Esophagus muscularis mucosa (tissue), 4 donors: ENCODE data around the gene DECR2. TPM values are rescaled to one million over a fixed set of nuclear protein-coding genes. Genes with fewer than 3 reads are reported as not detected.

Experiments used
- DNase-seq: peaks from one replicate; pipeline ENCODE4 v3.0.0-alpha.2; 2017; ENCODE audit errors: extremely low spot score
- H3K27ac ChIP-seq, 4 donors: fragments of 200-600 bp; sonication (generic); replicated peaks in 1 of 4; 1 replicate in 3 of 4; 2 replicates in 1 of 4; pipeline ENCODE4 v1.5.1; 2016 to 2019; ENCODE audit warnings: mild to moderate bottlenecking in 1 of 4
- H3K27me3 ChIP-seq, 4 donors: fragments of 200-600 bp; sonication (generic); one replicate each; pipeline versions ENCODE4 v1.5.1 to v1.6.0; 2016 to 2019
- H3K36me3 ChIP-seq, 4 donors: fragments of 200-600 bp; sonication (generic); one replicate each; pipeline ENCODE4 v1.5.1; 2016 to 2019
- H3K4me1 ChIP-seq, 4 donors: fragments of 200-600 bp; sonication (generic); one replicate each; pipeline ENCODE4 v1.5.1; 2016 to 2019
- H3K4me3 ChIP-seq, 4 donors: fragments of 200-600 bp; sonication (generic); 1 replicate in 2 of 4; 2 replicates in 2 of 4; pipeline ENCODE4 v1.5.1; 2016 to 2019; ENCODE audit warnings: mild to moderate bottlenecking in 4 of 4, moderate library complexity in 1 of 4
- H3K9me3 ChIP-seq, 4 donors: fragments of 200-600 bp; sonication (generic); 1 replicate in 3 of 4; 2 replicates in 1 of 4; pipeline ENCODE4 v1.5.1; 2016 to 2019
- EP300 ChIP-seq: sonication (generic); formaldehyde crosslinking; IDR thresholded peaks from one replicate; pipeline ENCODE4 v1.6.1; 2017; ENCODE audit warnings: antibody characterized with exemption
- POLR2A ChIP-seq: fragments of 450-650 bp; IDR thresholded peaks from one replicate; pipeline ENCODE4 v1.6.1; 2017; ENCODE audit warnings: antibody characterized with exemption, moderate library complexity, mild to moderate bottlenecking, low read depth
- POLR2AphosphoS5 ChIP-seq, 2 donors: sonication (generic); formaldehyde crosslinking; IDR thresholded peaks; one replicate each; pipeline ENCODE4 v1.6.1; 2017; ENCODE audit warnings: antibody characterized with exemption in 2 of 2
- WGBS: methylation state at CpG from one replicate; pipeline ENCODE4 v1.1.5; 2018; 5-methylcytosine and 5-hydroxymethylcytosine counted together
- intact Hi-C: fragments of 100-400 bp; cut with DNase I; formaldehyde crosslinking; loops from one replicate; pipeline ENCODE4 v1.15.1; 2023
- total RNA-seq, 4 donors: library from RNA; depleted of rRNA; stranded (reverse); fragments of >200 nt; gene quantifications; one replicate each; pipeline versions ENCODE4 v1.1.0 to v1.2.1, GENCODE V29; 2016
- TF ChIP-seq, protein P1 (sequence below), 3 experiments: fragments of 200-600 bp in 2 of 3; fragments of 450-650 bp in 1 of 3; sonication (generic) in 2 of 3; IDR thresholded peaks; one replicate each; pipeline ENCODE4 v1.5.1; 2017 to 2019; ENCODE audit warnings: antibody characterized with exemption in 3 of 3, mild to moderate bottlenecking in 2 of 3, moderate library complexity in 1 of 3

The DECR2 gene
- total RNA-seq, 4 donors from 2014 or later: 11.8 to 18.3 (median 17.4) TPM

DNA sequence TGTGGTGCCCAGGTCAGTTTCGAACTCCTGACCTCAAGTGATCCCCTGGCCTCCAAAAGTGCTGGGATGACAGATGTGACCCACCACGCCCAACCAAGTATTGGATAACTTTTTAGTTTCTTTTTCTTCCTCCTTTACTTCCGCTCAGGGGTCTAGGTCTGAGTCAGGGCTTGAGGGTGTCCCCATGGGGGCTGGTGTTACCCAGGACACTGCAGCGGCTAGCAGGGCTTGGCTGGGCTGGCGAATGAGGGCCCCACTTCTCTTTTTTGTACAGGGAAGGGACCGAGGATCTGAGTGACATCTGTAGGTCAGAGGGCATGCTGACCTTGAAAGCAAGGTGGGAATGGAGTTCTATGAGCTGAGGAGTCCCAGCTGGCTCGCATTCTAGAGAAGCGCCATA, 48.7 kb downstream of the DECR2 start:
- H3K36me3 ChIP-seq: no peaks in the 10 kb centered on the region
- intact Hi-C loops: no loop called here
- no peak overlapping the region for H3K4me3 ChIP-seq
- H3K4me1 ChIP-seq: peaks cover 0 to 20% (median 15%) of the 10 kb centered on the region in 4 donors
- DNase-seq: no peak
- no peak overlapping the region for H3K27ac ChIP-seq
- TF ChIP-seq EP300 (no peak), POLR2AphosphoS5 (IDR thresholded peaks at IDR 0.05) (no peak)
- TF ChIP-seq, protein P1, sequence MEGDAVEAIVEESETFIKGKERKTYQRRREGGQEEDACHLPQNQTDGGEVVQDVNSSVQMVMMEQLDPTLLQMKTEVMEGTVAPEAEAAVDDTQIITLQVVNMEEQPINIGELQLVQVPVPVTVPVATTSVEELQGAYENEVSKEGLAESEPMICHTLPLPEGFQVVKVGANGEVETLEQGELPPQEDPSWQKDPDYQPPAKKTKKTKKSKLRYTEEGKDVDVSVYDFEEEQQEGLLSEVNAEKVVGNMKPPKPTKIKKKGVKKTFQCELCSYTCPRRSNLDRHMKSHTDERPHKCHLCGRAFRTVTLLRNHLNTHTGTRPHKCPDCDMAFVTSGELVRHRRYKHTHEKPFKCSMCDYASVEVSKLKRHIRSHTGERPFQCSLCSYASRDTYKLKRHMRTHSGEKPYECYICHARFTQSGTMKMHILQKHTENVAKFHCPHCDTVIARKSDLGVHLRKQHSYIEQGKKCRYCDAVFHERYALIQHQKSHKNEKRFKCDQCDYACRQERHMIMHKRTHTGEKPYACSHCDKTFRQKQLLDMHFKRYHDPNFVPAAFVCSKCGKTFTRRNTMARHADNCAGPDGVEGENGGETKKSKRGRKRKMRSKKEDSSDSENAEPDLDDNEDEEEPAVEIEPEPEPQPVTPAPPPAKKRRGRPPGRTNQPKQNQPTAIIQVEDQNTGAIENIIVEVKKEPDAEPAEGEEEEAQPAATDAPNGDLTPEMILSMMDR (IDR thresholded peaks at IDR 0.05): no peak
- H3K27me3 ChIP-seq: no peaks in the 10 kb centered on the region
- 83% methylated on average over 8 of the region's 8 CpGs for WGBS
- no peaks in the 10 kb centered on the region for H3K9me3 ChIP-seq

DNA sequence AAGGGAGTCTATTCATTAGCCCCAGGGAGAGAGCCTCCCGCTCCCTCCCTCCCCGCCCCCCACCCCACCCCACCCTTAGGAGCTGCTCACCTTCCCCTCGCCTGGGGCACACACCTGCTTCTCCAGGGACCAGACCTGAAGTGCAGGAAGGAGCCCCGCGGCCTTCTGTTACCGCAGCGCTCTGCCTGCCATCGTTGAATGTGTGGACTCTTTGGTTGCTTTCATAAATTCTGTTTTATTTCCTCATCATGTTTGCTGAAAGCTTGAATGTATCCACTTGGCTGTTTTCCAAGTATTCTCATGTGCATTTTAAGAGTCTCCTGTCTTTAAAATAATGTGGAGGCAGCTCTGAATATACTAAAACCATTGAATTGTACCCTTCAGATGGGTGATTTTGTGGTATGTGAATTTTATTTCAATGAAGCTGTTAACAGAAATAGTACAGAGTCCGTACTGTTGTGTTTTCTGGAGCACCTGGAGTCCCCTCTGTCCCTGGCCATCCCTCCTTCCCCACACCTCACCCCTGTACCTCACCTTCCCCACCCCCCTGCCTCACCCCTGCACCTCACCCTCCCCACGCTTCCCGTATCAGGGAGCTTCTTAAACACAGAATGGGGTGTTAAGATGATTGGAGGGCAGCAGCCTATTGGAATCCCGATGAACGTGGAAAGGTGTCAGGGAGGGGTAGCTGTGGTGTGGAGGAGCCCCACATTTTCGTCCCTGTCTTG, 49.3 kb downstream of the DECR2 start:
- Histone ChIP-seq H3K27ac (no peak overlapping the region), H3K4me3 (no peak overlapping the region), H3K9me3 (no peaks in the 10 kb centered on the region), H3K36me3 (no peaks in the 10 kb centered on the region), H3K27me3 (no peaks in the 10 kb centered on the region), H3K4me1 (peaks cover 0 to 20% (median 15%) of the 10 kb centered on the region in 4 donors)
- no peak for DNase-seq
- TF ChIP-seq, protein P1 (IDR thresholded peaks at IDR 0.05): no peak
- TF ChIP-seq POLR2AphosphoS5 (IDR thresholded peaks at IDR 0.05) (no peak), POLR2A (no peak), EP300 (no peak)
- 87% methylated on average over 10 of the region's 14 CpGs for WGBS
- intact Hi-C loops: no loop called here

GRCh38 chr16:454397-454940, 52.8 kb downstream of the DECR2 start:
- H3K9me3 ChIP-seq: no peaks in the 10 kb centered on the region
- DNase-seq: no peak
- peak overlapping the region in 2 of 4 donors; percentile 19 to 71 for H3K27ac ChIP-seq
- H3K27me3 ChIP-seq: no peaks in the 10 kb centered on the region
- H3K36me3 ChIP-seq: no peaks in the 10 kb centered on the region
- H3K4me3 ChIP-seq: no peak overlapping the region
- WGBS: 93% methylated on average over 13 of the region's 13 CpGs
- intact Hi-C loops: no loop called here
- TF ChIP-seq EP300 (no peak), POLR2A (no peak), POLR2AphosphoS5 (IDR thresholded peaks at IDR 0.05) (no peak)
- TF ChIP-seq, protein P1 (IDR thresholded peaks at IDR 0.05): no peak
- peaks cover 18 to 41% (median 37%) of the 10 kb centered on the region in 4 donors for H3K4me1 ChIP-seq

GRCh38 chr16:455453-455852, 53.8 kb downstream of the DECR2 start:
- H3K9me3 ChIP-seq: no peaks in the 10 kb centered on the region
- H3K27me3 ChIP-seq: no peaks in the 10 kb centered on the region
- H3K27ac ChIP-seq: no peak overlapping the region
- peaks cover 18 to 39% (median 36%) of the 10 kb centered on the region in 4 donors for H3K4me1 ChIP-seq
- TF ChIP-seq POLR2A: no peak
- TF ChIP-seq, protein P1 (IDR thresholded peaks at IDR 0.05): no peak
- TF ChIP-seq POLR2AphosphoS5 (IDR thresholded peaks at IDR 0.05): no peak
- TF ChIP-seq EP300: no peak
- H3K4me3 ChIP-seq: no peak overlapping the region
- intact Hi-C loops: no loop called here
- H3K36me3 ChIP-seq: no peaks in the 10 kb centered on the region
- WGBS: 94% methylated on average over 12 of the region's 12 CpGs
- no peak for DNase-seq
